NCI-H460 (cell line): Measurements from ENCODE around the gene KHDRBS2. TPM values are rescaled to one million over a fixed set of nuclear protein-coding genes. Genes with fewer than 3 reads are reported as not detected.

ENCODE experiments used
- DNase-seq: peaks from one replicate; pipeline ENCODE4 v3.0.0-alpha.2; 2016; ENCODE audit warnings: low read depth; ENCODE audit errors: extremely low read depth
- total RNA-seq: library from RNA; depleted of rRNA; stranded (reverse); fragments of >200 nt; shearing (Covaris generic); gene quantifications from 2 replicates; pipeline ENCODE4 v1.2.3, GENCODE V29; 2014

KHDRBS2 gene
- total RNA-seq, 1 experiment from 2014 or later, result not detected

- DNase-seq, result no peak
Measured at GRCh38 chr6:62039605-62040004, 246.4 kb downstream of the KHDRBS2 start.

GRCh38 chr6:62037445-62037844, 248.6 kb downstream of the KHDRBS2 start:
- no peak for DNase-seq

- no peak for DNase-seq
Measured at GRCh38 chr6:62035952-62036351, 250.1 kb downstream of the KHDRBS2 start.

- no peak for DNase-seq
Measured at GRCh38 chr6:62013719-62014118, 272.3 kb downstream of the KHDRBS2 start.

- DNase-seq, result no peak
Measured at GRCh38 chr6:62009445-62009844, 276.6 kb downstream of the KHDRBS2 start.

- no peak for DNase-seq
Measured at GRCh38 chr6:61989616-61990015, 296.4 kb downstream of the KHDRBS2 start.

- no peak for DNase-seq
Measured at GRCh38 chr6:61980622-61981021, 305.4 kb downstream of the KHDRBS2 start.

GRCh38 chr6:61977947-61978346, 308.1 kb downstream of the KHDRBS2 start:
- no peak for DNase-seq

GRCh38 chr6:61977099-61977498, 308.9 kb downstream of the KHDRBS2 start:
- DNase-seq, result no peak

- no peak for DNase-seq
Measured at GRCh38 chr6:61959196-61959595, 326.8 kb downstream of the KHDRBS2 start.

- no peak for DNase-seq
Measured at GRCh38 chr6:61953851-61954250, 332.2 kb downstream of the KHDRBS2 start.

GRCh38 chr6:61951586-61951985, 334.4 kb downstream of the KHDRBS2 start:
- no peak for DNase-seq

- DNase-seq, result no peak
Measured at GRCh38 chr6:61950811-61951210, 335.2 kb downstream of the KHDRBS2 start.

GRCh38 chr6:61949971-61950370, 336.1 kb downstream of the KHDRBS2 start:
- no peak for DNase-seq

- DNase-seq, result no peak
Measured at GRCh38 chr6:61949161-61949560, 336.9 kb downstream of the KHDRBS2 start.

GRCh38 chr6:61947311-61947947, 338.6 kb downstream of the KHDRBS2 start:
- no peak for DNase-seq

- no peak for DNase-seq
Measured at GRCh38 chr6:61940919-61941318, 345.1 kb downstream of the KHDRBS2 start.

- DNase-seq, result no peak
Measured at GRCh38 chr6:61935242-61935846, 350.7 kb downstream of the KHDRBS2 start.

GRCh38 chr6:61909486-61909885, 376.5 kb downstream of the KHDRBS2 start:
- DNase-seq, result no peak

- DNase-seq, result no peak
Measured at GRCh38 chr6:61901748-61902147, 384.3 kb downstream of the KHDRBS2 start.

GRCh38 chr6:61894536-61894935, 391.5 kb downstream of the KHDRBS2 start:
- DNase-seq, result no peak

GRCh38 chr6:61887423-61887822, 398.6 kb downstream of the KHDRBS2 start:
- DNase-seq, result no peak
